Prostate gland (tissue), 2 donors: Measurements from ENCODE around the gene SRSF7.

Experiments
- CTCF ChIP-seq, 4 experiments: fragments of 200-600 bp in 2 of 4; fragments of 450-650 bp in 2 of 4; sonication (generic) in 2 of 4; IDR thresholded peaks; 1 replicate in 3 of 4; 2 replicates in 1 of 4; pipeline ENCODE4 v1.5.1; 2016 to 2019; ENCODE audit warnings: antibody characterized with exemption in 4 of 4, mild to moderate bottlenecking in 2 of 4, moderate library complexity in 2 of 4
- POLR2A ChIP-seq: fragments of 450-650 bp; IDR thresholded peaks from one replicate; pipeline ENCODE4 v1.6.1; 2016; ENCODE audit warnings: antibody characterized with exemption, mild to moderate bottlenecking
- POLR2AphosphoS5 ChIP-seq: sonication (generic); formaldehyde crosslinking; IDR thresholded peaks from one replicate; pipeline ENCODE4 v1.6.1; 2017; ENCODE audit warnings: antibody characterized with exemption

GRCh38 chr2:38745267-38745666, 5.9 kb downstream of the SRSF7 start:
- TF ChIP-seq POLR2A (no peak), CTCF (IDR thresholded peaks at IDR 0.05) (no peak), POLR2AphosphoS5 (no peak)
